Measurements from ENCODE around the gene NUP133.

The NUP133 gene

DNA sequence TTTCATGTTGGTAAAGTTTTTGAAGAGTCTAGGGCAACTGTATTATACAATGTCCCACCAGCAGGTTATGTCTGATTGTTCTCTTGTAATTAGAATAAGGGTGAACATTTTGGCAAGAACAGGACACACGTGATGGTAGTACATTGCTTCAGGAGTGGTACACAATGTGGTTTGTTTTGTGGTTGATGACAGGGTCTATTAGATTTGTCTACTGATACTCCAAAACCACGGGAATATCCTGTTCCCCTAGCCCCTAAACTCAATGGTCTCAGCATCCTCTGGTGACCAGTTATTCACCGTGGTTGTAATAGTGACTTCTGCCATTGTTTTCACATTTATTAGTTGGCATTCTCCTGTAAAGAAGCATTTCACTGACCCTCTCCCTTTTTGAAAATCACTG is 52.1 kb downstream of the NUP133 start:
- H3K36me3 ChIP-seq (ENCODE audit: control insufficient read depth, insufficient read depth, low read length) = peaks cover 2% of the 10 kb centered on the region
- H3K4me1 ChIP-seq (ENCODE audit: control insufficient read depth, low read depth, low read length) = no peaks in the 10 kb centered on the region
- WGBS (ENCODE audit: extremely low coverage, insufficient coverage, low lambda C conversion rate) = no CpG with 5 or more reads among the region's 3 CpGs
- no peaks in the 10 kb centered on the region for H3K79me2 ChIP-seq (ENCODE audit: control insufficient read depth, insufficient read depth, low read length)
- H2BK120ac ChIP-seq (ENCODE audit: low read depth, low read length) = no peak overlapping the region
- H3K23ac ChIP-seq (ENCODE audit: low read length) = no peak overlapping the region
- H3K56ac ChIP-seq (ENCODE audit: low read length) = no peak overlapping the region
- H2BK15ac ChIP-seq (replicated peaks; ENCODE audit: low read depth) = no peak overlapping the region
- H4K8ac ChIP-seq (ENCODE audit: low read depth, low read length) = no peak overlapping the region
- no peak overlapping the region for H4K5ac ChIP-seq (ENCODE audit: low read length)
- no peaks in the 10 kb centered on the region for H3K79me1 ChIP-seq (ENCODE audit: low read length)
- H3K18ac ChIP-seq (ENCODE audit: low read length) = no peak overlapping the region
- no peak overlapping the region for H3K4me2 ChIP-seq (ENCODE audit: low read length)
- no peak overlapping the region for H3K4me3 ChIP-seq (ENCODE audit: low read length)
- no peak for DNase-seq
- no peak overlapping the region for H2BK5ac ChIP-seq (ENCODE audit: low read length)
- no peaks in the 10 kb centered on the region for H3K27me3 ChIP-seq (ENCODE audit: insufficient read depth, low read length, poor library complexity)
- no peak overlapping the region for H3K27ac ChIP-seq (ENCODE audit: low read depth, low read length)
- H2AK5ac ChIP-seq (ENCODE audit: low read length) = no peak overlapping the region
- no peak overlapping the region for H3K9ac ChIP-seq (ENCODE audit: low read length)
- no peak overlapping the region for H3K4ac ChIP-seq (ENCODE audit: low read depth, low read length)

DNA sequence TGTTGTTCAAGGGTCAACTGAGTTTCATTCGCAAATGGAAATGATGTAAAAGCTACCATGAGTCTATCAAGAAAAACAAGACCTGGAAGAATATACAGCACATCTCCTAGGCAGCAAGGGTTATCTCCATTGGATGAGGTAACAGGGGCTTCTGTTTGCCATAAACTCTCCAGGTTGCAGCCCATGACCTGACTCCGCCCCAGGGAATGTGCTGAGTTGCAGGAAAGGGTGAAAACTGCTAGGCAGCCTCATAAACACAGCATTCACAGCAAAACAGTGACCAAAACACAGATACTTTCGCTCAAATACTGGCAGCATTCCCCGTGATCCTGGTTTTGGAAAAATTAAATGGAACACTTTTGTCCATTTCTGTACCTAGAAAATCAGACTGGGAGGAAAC is 54.1 kb downstream of the NUP133 start:
- peak; percentile 72 for DNase-seq
- Histone ChIP-seq H3K79me2 (ENCODE audit: control insufficient read depth, insufficient read depth, low read length) (no peaks in the 10 kb centered on the region), H4K8ac (ENCODE audit: low read depth, low read length) (no peak overlapping the region), H3K4ac (ENCODE audit: low read depth, low read length) (no peak overlapping the region), H3K56ac (ENCODE audit: low read length) (no peak overlapping the region), H3K23ac (ENCODE audit: low read length) (no peak overlapping the region), H3K79me1 (ENCODE audit: low read length) (no peaks in the 10 kb centered on the region), H3K4me1 (ENCODE audit: control insufficient read depth, low read depth, low read length) (no peaks in the 10 kb centered on the region), H3K4me3 (ENCODE audit: low read length) (no peak overlapping the region), H4K5ac (ENCODE audit: low read length) (no peak overlapping the region), H2BK120ac (ENCODE audit: low read depth, low read length) (no peak overlapping the region), H3K27me3 (ENCODE audit: insufficient read depth, low read length, poor library complexity) (no peaks in the 10 kb centered on the region), H3K4me2 (ENCODE audit: low read length) (no peak overlapping the region), H3K27ac (ENCODE audit: low read depth, low read length) (no peak overlapping the region), H3K18ac (ENCODE audit: low read length) (no peak overlapping the region), H2BK15ac (replicated peaks; ENCODE audit: low read depth) (no peak overlapping the region), H3K36me3 (ENCODE audit: control insufficient read depth, insufficient read depth, low read length) (peaks cover 2% of the 10 kb centered on the region), H3K9ac (ENCODE audit: low read length) (no peak overlapping the region), H2BK5ac (ENCODE audit: low read length) (no peak overlapping the region), H2AK5ac (ENCODE audit: low read length) (no peak overlapping the region)
- WGBS (ENCODE audit: extremely low coverage, insufficient coverage, low lambda C conversion rate) = no CpG with 5 or more reads among the region's 4 CpGs

GRCh38 chr1:229452956-229453801 is 55.0 kb downstream of the NUP133 start:
- Histone ChIP-seq H3K27me3 (ENCODE audit: insufficient read depth, low read length, poor library complexity) (no peaks in the 10 kb centered on the region), H3K4me2 (ENCODE audit: low read length) (no peak overlapping the region), H3K56ac (ENCODE audit: low read length) (no peak overlapping the region), H2BK15ac (replicated peaks; ENCODE audit: low read depth) (no peak overlapping the region), H2AK5ac (ENCODE audit: low read length) (no peak overlapping the region), H3K18ac (ENCODE audit: low read length) (no peak overlapping the region), H3K9ac (ENCODE audit: low read length) (no peak overlapping the region), H3K4me1 (ENCODE audit: control insufficient read depth, low read depth, low read length) (no peaks in the 10 kb centered on the region), H3K23ac (ENCODE audit: low read length) (no peak overlapping the region), H3K79me1 (ENCODE audit: low read length) (no peaks in the 10 kb centered on the region), H3K79me2 (ENCODE audit: control insufficient read depth, insufficient read depth, low read length) (no peaks in the 10 kb centered on the region), H3K36me3 (ENCODE audit: control insufficient read depth, insufficient read depth, low read length) (peaks cover 4% of the 10 kb centered on the region), H2BK120ac (ENCODE audit: low read depth, low read length) (no peak overlapping the region), H3K4ac (ENCODE audit: low read depth, low read length) (no peak overlapping the region), H4K5ac (ENCODE audit: low read length) (no peak overlapping the region), H3K27ac (ENCODE audit: low read depth, low read length) (no peak overlapping the region), H4K8ac (ENCODE audit: low read depth, low read length) (no peak overlapping the region), H2BK5ac (ENCODE audit: low read length) (no peak overlapping the region), H3K4me3 (ENCODE audit: low read length) (no peak overlapping the region)
- peak; percentile 64 for DNase-seq
- WGBS (ENCODE audit: extremely low coverage, insufficient coverage, low lambda C conversion rate) = no CpG with 5 or more reads among the region's 5 CpGs

DNA sequence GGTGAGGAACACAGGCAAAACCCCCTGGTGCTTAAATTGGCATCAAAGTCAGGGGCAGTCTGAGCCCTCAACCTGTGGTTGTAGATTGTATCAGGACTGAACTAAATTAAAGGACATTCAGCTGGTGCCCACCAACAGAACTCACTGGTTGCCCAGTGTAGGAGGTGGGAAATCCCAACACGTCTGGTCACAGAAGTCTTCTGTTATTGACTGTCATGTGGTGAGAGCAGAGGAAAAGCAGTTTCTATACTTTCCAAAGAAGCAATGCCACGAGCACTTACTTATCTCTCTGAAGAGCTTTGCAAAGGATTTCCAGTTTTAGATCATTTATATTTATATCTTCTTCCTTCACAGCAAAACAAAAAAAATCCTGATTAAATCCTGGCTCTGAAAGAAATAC is 59.3 kb downstream of the NUP133 start:
- Histone ChIP-seq H3K27me3 (ENCODE audit: insufficient read depth, low read length, poor library complexity) (no peaks in the 10 kb centered on the region), H3K56ac (ENCODE audit: low read length) (no peak overlapping the region), H3K36me3 (ENCODE audit: control insufficient read depth, insufficient read depth, low read length) (peaks cover 5% of the 10 kb centered on the region), H3K4ac (ENCODE audit: low read depth, low read length) (no peak overlapping the region), H3K23ac (ENCODE audit: low read length) (no peak overlapping the region), H3K79me1 (ENCODE audit: low read length) (no peaks in the 10 kb centered on the region), H3K4me3 (ENCODE audit: low read length) (no peak overlapping the region), H3K27ac (ENCODE audit: low read depth, low read length) (no peak overlapping the region), H4K5ac (ENCODE audit: low read length) (no peak overlapping the region), H4K8ac (ENCODE audit: low read depth, low read length) (no peak overlapping the region), H3K18ac (ENCODE audit: low read length) (no peak overlapping the region), H2AK5ac (ENCODE audit: low read length) (no peak overlapping the region), H3K79me2 (ENCODE audit: control insufficient read depth, insufficient read depth, low read length) (no peaks in the 10 kb centered on the region), H2BK5ac (ENCODE audit: low read length) (no peak overlapping the region), H3K9ac (ENCODE audit: low read length) (no peak overlapping the region), H3K4me2 (ENCODE audit: low read length) (no peak overlapping the region), H2BK15ac (replicated peaks; ENCODE audit: low read depth) (no peak overlapping the region), H2BK120ac (ENCODE audit: low read depth, low read length) (no peak overlapping the region), H3K4me1 (ENCODE audit: control insufficient read depth, low read depth, low read length) (no peaks in the 10 kb centered on the region)
- no CpG with 5 or more reads among the region's 2 CpGs for WGBS (ENCODE audit: extremely low coverage, insufficient coverage, low lambda C conversion rate)
- no peak for DNase-seq

GRCh38 chr1:229448354-229448753 is 59.8 kb downstream of the NUP133 start:
- H3K4ac ChIP-seq (ENCODE audit: low read depth, low read length) = no peak overlapping the region
- no peaks in the 10 kb centered on the region for H3K27me3 ChIP-seq (ENCODE audit: insufficient read depth, low read length, poor library complexity)
- peaks cover 5% of the 10 kb centered on the region for H3K36me3 ChIP-seq (ENCODE audit: control insufficient read depth, insufficient read depth, low read length)
- no peak overlapping the region for H4K5ac ChIP-seq (ENCODE audit: low read length)
- H3K79me2 ChIP-seq (ENCODE audit: control insufficient read depth, insufficient read depth, low read length) = no peaks in the 10 kb centered on the region
- H3K18ac ChIP-seq (ENCODE audit: low read length) = no peak overlapping the region
- H3K56ac ChIP-seq (ENCODE audit: low read length) = no peak overlapping the region
- no peak overlapping the region for H3K23ac ChIP-seq (ENCODE audit: low read length)
- DNase-seq = no peak
- WGBS (ENCODE audit: extremely low coverage, insufficient coverage, low lambda C conversion rate) = no CpG with 5 or more reads among the region's 7 CpGs
- no peaks in the 10 kb centered on the region for H3K79me1 ChIP-seq (ENCODE audit: low read length)
- no peak overlapping the region for H3K9ac ChIP-seq (ENCODE audit: low read length)
- H2BK120ac ChIP-seq (ENCODE audit: low read depth, low read length) = no peak overlapping the region
- H2BK15ac ChIP-seq (replicated peaks; ENCODE audit: low read depth) = no peak overlapping the region
- H2AK5ac ChIP-seq (ENCODE audit: low read length) = no peak overlapping the region
- no peak overlapping the region for H3K4me3 ChIP-seq (ENCODE audit: low read length)
- H3K4me2 ChIP-seq (ENCODE audit: low read length) = no peak overlapping the region
- no peak overlapping the region for H3K27ac ChIP-seq (ENCODE audit: low read depth, low read length)
- no peak overlapping the region for H2BK5ac ChIP-seq (ENCODE audit: low read length)
- H4K8ac ChIP-seq (ENCODE audit: low read depth, low read length) = no peak overlapping the region
- no peaks in the 10 kb centered on the region for H3K4me1 ChIP-seq (ENCODE audit: control insufficient read depth, low read depth, low read length)

DNA sequence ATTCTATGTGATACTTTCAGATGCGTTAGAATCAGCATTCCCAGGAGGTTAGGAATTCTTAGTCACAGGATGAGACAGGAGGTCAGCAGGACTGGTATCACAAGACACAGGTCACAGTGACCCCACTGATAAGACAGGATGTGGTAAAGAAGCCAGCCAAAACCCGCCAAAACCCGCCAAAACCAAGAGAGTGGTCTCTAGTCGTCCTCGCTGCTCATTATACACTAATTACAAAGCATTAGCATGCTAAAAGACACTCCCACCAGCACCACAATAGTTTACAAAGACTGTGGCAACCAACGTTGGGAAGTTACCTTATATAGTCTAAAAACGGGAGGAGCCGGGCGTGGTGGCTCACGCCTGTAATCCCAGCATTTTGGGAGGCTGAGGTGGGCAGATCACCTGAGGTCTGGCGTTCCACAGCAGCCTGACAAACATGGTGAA is 60.3 kb downstream of the NUP133 start:
- Histone ChIP-seq H2BK120ac (ENCODE audit: low read depth, low read length) (no peak overlapping the region), H3K4me1 (ENCODE audit: control insufficient read depth, low read depth, low read length) (no peaks in the 10 kb centered on the region), H3K27ac (ENCODE audit: low read depth, low read length) (no peak overlapping the region), H3K79me2 (ENCODE audit: control insufficient read depth, insufficient read depth, low read length) (no peaks in the 10 kb centered on the region), H3K4me2 (ENCODE audit: low read length) (no peak overlapping the region), H3K9ac (ENCODE audit: low read length) (no peak overlapping the region), H2BK15ac (replicated peaks; ENCODE audit: low read depth) (no peak overlapping the region), H3K4ac (ENCODE audit: low read depth, low read length) (no peak overlapping the region), H3K4me3 (ENCODE audit: low read length) (no peak overlapping the region), H3K23ac (ENCODE audit: low read length) (no peak overlapping the region), H3K36me3 (ENCODE audit: control insufficient read depth, insufficient read depth, low read length) (peaks cover 5% of the 10 kb centered on the region), H3K18ac (ENCODE audit: low read length) (no peak overlapping the region), H2BK5ac (ENCODE audit: low read length) (no peak overlapping the region), H3K27me3 (ENCODE audit: insufficient read depth, low read length, poor library complexity) (no peaks in the 10 kb centered on the region), H3K79me1 (ENCODE audit: low read length) (no peaks in the 10 kb centered on the region), H2AK5ac (ENCODE audit: low read length) (no peak overlapping the region), H3K56ac (ENCODE audit: low read length) (no peak overlapping the region), H4K8ac (ENCODE audit: low read depth, low read length) (no peak overlapping the region), H4K5ac (ENCODE audit: low read length) (no peak overlapping the region)
- no CpG with 5 or more reads among the region's 11 CpGs for WGBS (ENCODE audit: extremely low coverage, insufficient coverage, low lambda C conversion rate)
- DNase-seq = peak; percentile 43

Data from mesendoderm (in vitro differentiated cells).